ENCODE data around the gene INPP5D.
"Not testable (repeated sequence)": the region's sequence is repeated elsewhere in the genome, so short reads cannot be mapped to it uniquely, and the experiment has no call there.

INPP5D gene

GRCh38 chr2:233119806-233120205, 59.7 kb downstream of the INPP5D start:
- no peak overlapping the region; a peak in 1 of 22 replicates for H3K9ac ChIP-seq
- no peak overlapping the region for H3K4me3 ChIP-seq
- no peaks in the 10 kb centered on the region for H3K27me3 ChIP-seq
- H3K4me2 ChIP-seq, result no peak overlapping the region
- H3K27ac ChIP-seq, result no peak overlapping the region
- H4K20me1 ChIP-seq, result peaks cover 59 to 100% (median 82%) of the 10 kb centered on the region in 11 experiments
- H3K36me3 ChIP-seq, result peaks cover 60 to 91% (median 76%) of the 10 kb centered on the region in 11 experiments
- H3K4me1 ChIP-seq, result peaks cover 24 to 53% (median 42%) of the 10 kb centered on the region in 10 experiments
- H3K9me3 ChIP-seq (replicated peaks in 1 of 11), result peaks cover 0 to 8% (median 0%) of the 10 kb centered on the region in 11 experiments; a peak in 6 of 22 replicates
- no peak for TF ChIP-seq Cebpa-rat (IDR thresholded peaks at IDR 0.05)

- H3K27ac ChIP-seq, result peak overlapping the region in 1 of 11 experiments; percentile 25; a peak in 1 of 22 replicates
- no peaks in the 10 kb centered on the region for H3K27me3 ChIP-seq
- H3K9me3 ChIP-seq (replicated peaks in 1 of 11), result peaks cover 0 to 8% (median 0%) of the 10 kb centered on the region in 11 experiments; a peak in 6 of 22 replicates
- no peak overlapping the region for H3K9ac ChIP-seq
- H3K4me3 ChIP-seq, result no peak overlapping the region
- H3K36me3 ChIP-seq, result peaks cover 57 to 90% (median 75%) of the 10 kb centered on the region in 11 experiments
- H4K20me1 ChIP-seq, result peaks cover 53 to 100% (median 82%) of the 10 kb centered on the region in 11 experiments
- no peak overlapping the region for H3K4me2 ChIP-seq
- H3K4me1 ChIP-seq, result peaks cover 27 to 53% (median 42%) of the 10 kb centered on the region in 10 experiments
- no peak for TF ChIP-seq Cebpa-rat (IDR thresholded peaks at IDR 0.05)
Measured at GRCh38 chr2:233120459-233120858, 60.3 kb downstream of the INPP5D start.

- peaks cover 39 to 100% (median 80%) of the 10 kb centered on the region in 11 experiments for H4K20me1 ChIP-seq
- H3K27ac ChIP-seq, result no peak overlapping the region
- H3K9me3 ChIP-seq (replicated peaks in 1 of 11), result peaks cover 0 to 8% (median 0%) of the 10 kb centered on the region in 11 experiments; a peak in 6 of 22 replicates
- H3K9ac ChIP-seq, result no peak overlapping the region
- peaks cover 64 to 96% (median 83%) of the 10 kb centered on the region in 11 experiments for H3K36me3 ChIP-seq
- no peak overlapping the region for H3K4me2 ChIP-seq
- H3K4me3 ChIP-seq, result no peak overlapping the region
- H3K27me3 ChIP-seq, result no peaks in the 10 kb centered on the region
- peaks cover 27 to 45% (median 38%) of the 10 kb centered on the region in 10 experiments for H3K4me1 ChIP-seq
- TF ChIP-seq Cebpa-rat (IDR thresholded peaks at IDR 0.05), result no peak
Measured at GRCh38 chr2:233121856-233122255, 61.7 kb downstream of the INPP5D start.

GRCh38 chr2:233122541-233122940, 62.4 kb downstream of the INPP5D start:
- TF ChIP-seq Cebpa-rat (IDR thresholded peaks at IDR 0.05), result no peak

GRCh38 chr2:233123576-233123975, 63.4 kb downstream of the INPP5D start:
- H3K4me2 ChIP-seq, result peak overlapping the region; percentile 80 to 95 (median 86); a peak in 20 of 22 replicates

More at GRCh38 chr2:233122541-233122940, 62.4 kb downstream of the INPP5D start:
- no peak overlapping the region for H3K4me3 ChIP-seq
- H3K9ac ChIP-seq, result no peak overlapping the region
- H4K20me1 ChIP-seq, result peaks cover 32 to 100% (median 76%) of the 10 kb centered on the region in 11 experiments
- no peak overlapping the region for H3K27ac ChIP-seq
- H3K9me3 ChIP-seq (replicated peaks in 1 of 11), result peaks cover 0 to 8% (median 0%) of the 10 kb centered on the region in 11 experiments; a peak in 6 of 22 replicates
- no peaks in the 10 kb centered on the region for H3K27me3 ChIP-seq
- peaks cover 64 to 96% (median 83%) of the 10 kb centered on the region in 11 experiments for H3K36me3 ChIP-seq
- peaks cover 21 to 38% (median 31%) of the 10 kb centered on the region in 10 experiments for H3K4me1 ChIP-seq
- H3K4me2 ChIP-seq, result no peak overlapping the region

GRCh38 chr2:233124421-233125080, 64.4 kb downstream of the INPP5D start:
- peak overlapping the region in 5 of 10 experiments; percentile 0 to 27 (median 13); a peak in 1 of 20 replicates for H3K4me3 ChIP-seq
- no peak for TF ChIP-seq Cebpa-rat (IDR thresholded peaks at IDR 0.05)
- peaks cover 71 to 96% (median 85%) of the 10 kb centered on the region in 11 experiments for H3K36me3 ChIP-seq
- H3K4me2 ChIP-seq, result peak overlapping the region; percentile 80 to 95 (median 86)
- peaks cover 12 to 96% (median 63%) of the 10 kb centered on the region in 11 experiments; a peak in 21 of 22 replicates for H4K20me1 ChIP-seq
- H3K9me3 ChIP-seq (replicated peaks in 1 of 11), result peaks cover 0 to 8% (median 0%) of the 10 kb centered on the region in 11 experiments; a peak in 6 of 22 replicates
- H3K4me1 ChIP-seq, result peaks cover 21 to 34% (median 29%) of the 10 kb centered on the region in 10 experiments
- H3K9ac ChIP-seq, result peak overlapping the region; percentile 43 to 84 (median 61); a peak in 21 of 22 replicates
- H3K27ac ChIP-seq, result peak overlapping the region; percentile 53 to 93 (median 70)
- H3K27me3 ChIP-seq, result no peaks in the 10 kb centered on the region

More at GRCh38 chr2:233123576-233123975, 63.4 kb downstream of the INPP5D start:
- H3K36me3 ChIP-seq, result peaks cover 64 to 96% (median 83%) of the 10 kb centered on the region in 11 experiments
- H3K9me3 ChIP-seq (replicated peaks in 1 of 11); H3K4me3 ChIP-seq; H3K27me3 ChIP-seq: not testable (repeated sequence)
- H3K4me1 ChIP-seq, result peaks cover 20 to 28% (median 23%) of the 10 kb centered on the region in 10 experiments
- H3K27ac ChIP-seq, result peak overlapping the region in 3 of 11 experiments; percentile 82 to 93 (median 92); a peak in 4 of 22 replicates
- peaks cover 21 to 96% (median 66%) of the 10 kb centered on the region in 11 experiments; a peak in 21 of 22 replicates for H4K20me1 ChIP-seq
- peak overlapping the region in 1 of 11 experiments; percentile 66; a peak in 4 of 22 replicates for H3K9ac ChIP-seq

GRCh38 chr2:233125455-233126065, 65.4 kb downstream of the INPP5D start:
- peak overlapping the region in 10 of 11 experiments; percentile 50 to 84 (median 64); a peak in 12 of 22 replicates for H3K9ac ChIP-seq

GRCh38 chr2:233129351-233129978, 69.3 kb downstream of the INPP5D start:
- H3K4me1 ChIP-seq, result peaks cover 10 to 31% (median 24%) of the 10 kb centered on the region in 10 experiments

More at GRCh38 chr2:233125455-233126065, 65.4 kb downstream of the INPP5D start:
- TF ChIP-seq Cebpa-rat (IDR thresholded peaks at IDR 0.05), result no peak
- Histone ChIP-seq H3K9me3 (replicated peaks in 1 of 11) (peaks cover 0 to 8% (median 0%) of the 10 kb centered on the region in 11 experiments; a peak in 6 of 22 replicates), H3K4me3 (0 out of 20 replicates have a peak overlapping the region, but pooled peaks of 1 of the 10 experiments have one; percentile 17), H3K36me3 (peaks cover 80 to 96% (median 87%) of the 10 kb centered on the region in 11 experiments), H3K4me2 (peak overlapping the region; percentile 80 to 95 (median 86)), H3K27me3 (no peaks in the 10 kb centered on the region), H3K27ac (peak overlapping the region in 8 of 11 experiments; percentile 65 to 93 (median 76); a peak in 14 of 22 replicates), H4K20me1 (peaks cover 3 to 92% (median 56%) of the 10 kb centered on the region in 11 experiments; a peak in 20 of 22 replicates), H3K4me1 (peaks cover 21 to 40% (median 33%) of the 10 kb centered on the region in 10 experiments)

More at GRCh38 chr2:233129351-233129978, 69.3 kb downstream of the INPP5D start:
- H3K4me3 ChIP-seq, result no peak overlapping the region
- peaks cover 0 to 54% (median 40%) of the 10 kb centered on the region in 11 experiments; a peak in 19 of 22 replicates for H4K20me1 ChIP-seq
- peaks cover 6 to 20% (median 11%) of the 10 kb centered on the region in 11 experiments; a peak in 17 of 22 replicates for H3K9me3 ChIP-seq (replicated peaks in 1 of 11)
- H3K27me3 ChIP-seq, result no peaks in the 10 kb centered on the region
- H3K4me2 ChIP-seq, result 0 out of 22 replicates have a peak overlapping the region, but pooled peaks of 3 of the 11 experiments have one; percentile 14 to 19 (median 15)
- H3K27ac ChIP-seq, result no peak overlapping the region
- no peak for TF ChIP-seq Cebpa-rat (IDR thresholded peaks at IDR 0.05)
- peaks cover 92 to 96% (median 95%) of the 10 kb centered on the region in 11 experiments for H3K36me3 ChIP-seq
- no peak overlapping the region for H3K9ac ChIP-seq

Data from BLaER1 treated with 17β-estradiol and CSF1 and Interleukin-3, amounts not matched to agents 10 nM and 100 nM (cell line).